IMR-90 (cell line): Measurements from ENCODE around the gene CDH1. TPM values are rescaled to one million over a fixed set of nuclear protein-coding genes. Genes with fewer than 3 reads are reported as not detected.
A peak's percentile ranks its signal among the peaks of the same experiment; 100 is the strongest.

Experiments
- ATAC-seq: fragments of 200-7000 bp; cut with Tn5 transposase; 2 replicates; pipeline ENCODE4 v1.9.1; 2020; ENCODE audit warnings: low read depth, mild to moderate bottlenecking, moderate library complexity
- BruUV-seq: library from RNA; stranded (reverse); fragments of 400-500 nt; replicated peaks from 2 replicates; lab custom pipeline; 2021; lab: Mats Ljungman, UMichigan
- CTCF ChIA-PET: fragments of 300-600 bp; formaldehyde crosslinking; extraction: SDS; loops from one replicate; lab custom pipeline; 2021; ENCODE audit warnings: antibody characterized with exemption; lab: Yijun Ruan, JAX
- POLR2A ChIA-PET: fragments of 300-600 bp; sonication (Branson Sonifier 250); formaldehyde crosslinking; loops from one replicate; lab custom pipeline; 2022; ENCODE audit warnings: antibody characterized with exemption; ENCODE audit not compliant: unreplicated experiment; lab: Charles Lee
- DNase-seq: peaks from one replicate; pipeline ENCODE4 v3.0.0; 2013
- H2AFZ ChIP-seq: replicated peaks from 2 replicates; pipeline ENCODE3; 2013; ENCODE audit warnings: low read length, mild to moderate bottlenecking; ENCODE audit not compliant: poor library complexity
- H2AK5ac ChIP-seq: 2 replicates; pipeline ENCODE4 v1.6.1; 2013; ENCODE audit warnings: low read depth, low read length, inconsistent platforms
- H2AK9ac ChIP-seq: replicated peaks from 2 replicates; pipeline ENCODE3; 2013; ENCODE audit warnings: mild to moderate bottlenecking, low read depth, low read length, moderate library complexity; ENCODE audit not compliant: poor library complexity
- H2BK120ac ChIP-seq: 2 replicates; pipeline ENCODE4 v1.6.1; 2013; ENCODE audit warnings: low read depth, low read length, inconsistent platforms
- H2BK15ac ChIP-seq: 3 replicates; pipeline ENCODE4 v1.6.1; 2013; ENCODE audit warnings: low read depth, low read length, inconsistent platforms
- H2BK20ac ChIP-seq: 2 replicates; pipeline ENCODE4 v1.6.1; 2013; ENCODE audit warnings: low read depth, mild to moderate bottlenecking, inconsistent platforms, low read length, moderate library complexity
- H2BK5ac ChIP-seq: 2 replicates; pipeline ENCODE4 v1.6.1; 2013; ENCODE audit warnings: mild to moderate bottlenecking, low read depth, low read length, inconsistent platforms; ENCODE audit not compliant: poor library complexity, severe bottlenecking
- H3K14ac ChIP-seq: replicated peaks from 2 replicates; pipeline ENCODE4 v1.6.1; 2013; ENCODE audit warnings: low read depth, low read length, inconsistent platforms
- H3K18ac ChIP-seq: 2 replicates; pipeline ENCODE4 v1.6.1; 2013; ENCODE audit warnings: low read depth, low read length, control low read depth
- H3K23ac ChIP-seq: 2 replicates; pipeline ENCODE4 v1.6.1; 2013; ENCODE audit warnings: low read depth, low read length, inconsistent platforms
- H3K27ac ChIP-seq: 2 replicates; pipeline ENCODE4 v1.5.1; 2013; ENCODE audit warnings: mild to moderate bottlenecking, control low read depth, low read length; ENCODE audit not compliant: insufficient read depth
- H3K27me3 ChIP-seq: 2 replicates; pipeline ENCODE4 v1.6.1; 2013; ENCODE audit warnings: low read length; ENCODE audit not compliant: control insufficient read depth, insufficient read depth
- H3K36me3 ChIP-seq: 2 replicates; pipeline ENCODE4 v1.6.1; 2013; ENCODE audit warnings: low read length, mixed read lengths; ENCODE audit not compliant: control insufficient read depth, insufficient read depth
- H3K4ac ChIP-seq: 2 replicates; pipeline ENCODE4 v1.6.1; 2013; ENCODE audit warnings: low read depth, low read length, inconsistent platforms
- H3K4me1 ChIP-seq: 2 replicates; pipeline ENCODE4 v1.6.1; 2013; ENCODE audit warnings: low read length, mixed read lengths; ENCODE audit not compliant: control insufficient read depth, insufficient read depth
- H3K4me2 ChIP-seq: 2 replicates; pipeline ENCODE4 v1.6.1; 2013; ENCODE audit warnings: low read depth, mild to moderate bottlenecking, control low read depth, low read length, moderate library complexity
- H3K4me3 ChIP-seq: 2 replicates; pipeline ENCODE4 v1.5.1; 2013; ENCODE audit warnings: low read depth, mild to moderate bottlenecking, control low read depth, low read length, moderate library complexity; ENCODE audit not compliant: insufficient read depth
- H3K56ac ChIP-seq: 2 replicates; pipeline ENCODE4 v1.6.1; 2013; ENCODE audit warnings: low read length, inconsistent platforms; ENCODE audit not compliant: insufficient read depth; ENCODE audit errors: extremely low read depth
- H3K79me1 ChIP-seq, 2 experiments: 2 replicates each; pipeline ENCODE4 v1.6.1; 2013; ENCODE audit warnings: low read length in 2 of 2, inconsistent platforms in 1 of 2, low read depth in 1 of 2
- H3K9ac ChIP-seq: 2 replicates; pipeline ENCODE4 v1.6.1; 2013; ENCODE audit warnings: low read depth, low read length, control low read depth
- H3K9me1 ChIP-seq: 2 replicates; pipeline ENCODE4 v1.6.1; 2013; ENCODE audit warnings: low read length, inconsistent platforms; ENCODE audit not compliant: insufficient read depth
- H3K9me3 ChIP-seq: 2 replicates; pipeline ENCODE4 v1.6.1; 2013; ENCODE audit warnings: low read length; ENCODE audit not compliant: control insufficient read depth, insufficient read depth
- H4K20me1 ChIP-seq: 2 replicates; pipeline ENCODE4 v1.6.1; 2013; ENCODE audit warnings: low read length, inconsistent platforms; ENCODE audit not compliant: insufficient read depth
- H4K5ac ChIP-seq: 2 replicates; pipeline ENCODE4 v1.6.1; 2013; ENCODE audit warnings: mild to moderate bottlenecking, low read depth, low read length, control low read depth
- H4K8ac ChIP-seq, 2 experiments: 2 replicates each; pipeline ENCODE4 v1.6.1; 2013; ENCODE audit warnings: low read depth in 2 of 2, low read length in 2 of 2, control low read depth in 1 of 2, inconsistent platforms in 1 of 2
- H4K91ac ChIP-seq: 2 replicates; pipeline ENCODE4 v1.6.1; 2013; ENCODE audit warnings: low read depth, low read length, inconsistent platforms; ENCODE audit not compliant: insufficient read depth
- CEBPB ChIP-seq: IDR thresholded peaks from 2 replicates; pipeline ENCODE4 v1.6.1; 2012; ENCODE audit warnings: low read depth, low read length, improper control_type of control experiment
- FOS ChIP-seq: fragments of 150-350 bp; IDR thresholded peaks from 2 replicates; pipeline ENCODE4 v1.6.1; 2016; ENCODE audit warnings: low read depth, low read length
- MAFK ChIP-seq: IDR thresholded peaks from 2 replicates; pipeline ENCODE4 v1.6.1; 2012; ENCODE audit warnings: low read depth, low read length, improper control_type of control experiment
- MXI1 ChIP-seq: IDR thresholded peaks from 2 replicates; pipeline ENCODE4 v1.6.1; 2012; ENCODE audit warnings: low read depth, mild to moderate bottlenecking, low read length, moderate library complexity, borderline replicate concordance
- NFE2L2 ChIP-seq: fragments of 150-350 bp; IDR thresholded peaks from 2 replicates; pipeline ENCODE4 v1.6.1; 2016; ENCODE audit warnings: low read depth, mild to moderate bottlenecking, low read length
- POLR2A ChIP-seq: IDR thresholded peaks from 2 replicates; pipeline ENCODE4 v1.6.1; 2012; ENCODE audit warnings: mild to moderate bottlenecking, low read depth, low read length
- RAD21 ChIP-seq: IDR thresholded peaks from 2 replicates; pipeline ENCODE4 v1.6.1; 2012; ENCODE audit warnings: low read length, improper control_type of control experiment
- RCOR1 ChIP-seq: IDR thresholded peaks from 2 replicates; pipeline ENCODE4 v1.6.1; 2012; ENCODE audit warnings: mild to moderate bottlenecking, low read length, improper control_type of control experiment; ENCODE audit not compliant: insufficient replicate concordance
- WGBS, 2 experiments: methylation state at CpG; one replicate each; pipeline versions ENCODE4 v1.1.5 to v1.1.7; 2013; ENCODE audit warnings: missing lambda C conversion rate in 2 of 2; ENCODE audit not compliant: insufficient read length in 1 of 2; ENCODE audit errors: extremely low coverage in 2 of 2; 5-methylcytosine and 5-hydroxymethylcytosine counted together
- dilution Hi-C: fragments of 300-500 bp; cut with HindIII; formaldehyde crosslinking; loops from one replicate; pipeline ENCODE4 v1.14.3; 2018; ENCODE audit warnings: low sequenced_read_pairs; ENCODE audit not compliant: unreplicated experiment
- in situ Hi-C: fragments of 300-500 bp; cut with MboI; formaldehyde crosslinking; loops from 3 replicates; pipeline ENCODE4 v1.14.3; 2019; ENCODE audit warnings: low sequenced_read_pairs, inconsistent platforms, mixed read lengths
- intact Hi-C: fragments of 100-400 bp; cut with micrococcal nuclease; formaldehyde crosslinking; loops from 2 replicates; pipeline ENCODE4 v1.10.0; 2022
- polyA plus RNA-seq, 3 experiments: library from polyadenylated mRNA; depleted of rRNA; stranded (reverse); fragments of >200 nt; gene quantifications; 2 replicates each; pipeline ENCODE4 v1.2.3, GENCODE V29; 2012; ENCODE audit warnings: low replicate concordance in 1 of 3
- total RNA-seq: library from RNA; depleted of rRNA; stranded (reverse); fragments of >200 nt; gene quantifications from 2 replicates; pipeline ENCODE4 v1.2.3, GENCODE V29; 2012
- TF ChIP-seq, protein P1 (sequence below): conservative IDR thresholded peaks from 2 replicates; pipeline ENCODE4 v1.5.1; 2012; ENCODE audit warnings: mild to moderate bottlenecking, low read depth, low read length, improper control_type of control experiment
- TF ChIP-seq, protein P2 (sequence below): fragments of 150-350 bp; IDR thresholded peaks from 2 replicates; pipeline ENCODE4 v1.6.1; 2016; ENCODE audit warnings: low read depth, mild to moderate bottlenecking, low read length, moderate library complexity, borderline replicate concordance

CDH1 gene
- total and polyA plus RNA-seq, 2 of the 4 experiments (the other 2 are of a cell fraction): under 0.01 TPM; not detected in 1

DNA sequence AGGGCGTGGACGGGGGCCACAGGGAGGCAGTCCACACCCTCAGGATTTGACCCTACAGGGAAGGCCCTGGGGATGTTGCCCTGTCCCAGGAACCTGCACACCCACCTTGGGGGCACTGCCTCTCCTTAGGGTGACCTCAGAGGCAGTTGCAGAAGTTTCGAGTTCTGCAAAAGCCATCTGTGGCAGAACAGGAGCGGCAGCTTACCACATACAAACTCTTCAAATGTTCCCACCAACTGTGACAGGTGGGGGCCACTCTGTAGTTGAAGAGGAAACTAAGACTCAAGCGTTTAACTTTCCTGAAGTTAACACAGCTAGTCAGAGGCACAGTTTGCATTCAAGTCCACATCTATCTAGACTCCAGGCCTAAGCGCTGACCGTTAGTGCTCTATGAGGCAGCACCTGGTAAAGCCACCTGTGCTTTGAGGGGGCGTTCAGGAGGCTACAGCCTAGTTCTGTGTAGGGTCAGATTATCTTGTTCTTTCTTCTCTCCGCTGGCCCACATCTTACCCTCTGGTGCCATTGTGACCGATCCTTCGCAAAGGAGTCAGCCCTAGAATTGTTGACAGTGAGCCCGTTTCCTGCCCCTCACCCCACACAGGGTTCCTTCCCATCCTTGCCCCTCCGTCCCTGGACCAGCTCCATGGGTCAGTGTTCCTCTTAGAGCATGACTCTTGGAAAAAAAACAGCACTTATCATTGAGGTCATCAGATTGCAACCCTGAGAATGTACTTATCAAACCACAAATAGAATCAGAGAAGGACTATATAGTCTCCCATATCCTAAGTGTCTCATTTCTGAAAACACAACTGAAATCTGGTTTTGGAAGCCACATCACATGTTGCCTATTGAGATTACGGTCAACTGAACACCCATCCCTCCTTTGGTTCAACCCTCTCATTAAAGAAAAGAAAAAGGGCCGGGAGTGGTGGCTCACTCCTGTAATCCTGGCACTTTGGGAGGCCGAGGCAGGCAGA lies 45.4 kb downstream of the CDH1 start:
- Histone ChIP-seq H2AK5ac (no peak overlapping the region), H2BK15ac (no peak overlapping the region), H3K4me3 (no peak overlapping the region), H3K9me3 (no peaks in the 10 kb centered on the region), H2BK5ac (no peak overlapping the region), H3K14ac (no peak overlapping the region), H2AFZ (no peak overlapping the region), H3K9ac (no peak overlapping the region), H4K5ac (no peak overlapping the region), H3K4ac (no peak overlapping the region), H4K8ac (no peak overlapping the region), H3K18ac (no peak overlapping the region), H2AK9ac (peak overlapping the region; percentile 35), H3K27me3 (peaks cover 40% of the 10 kb centered on the region), H3K27ac (no peak overlapping the region), H4K91ac (no peak overlapping the region), H3K9me1 (no peaks in the 10 kb centered on the region), H3K4me2 (no peak overlapping the region), H3K23ac (no peak overlapping the region), H3K4me1 (no peaks in the 10 kb centered on the region), H2BK20ac (no peak overlapping the region), H4K20me1 (no peaks in the 10 kb centered on the region), H3K79me1 (no peaks in the 10 kb centered on the region), H2BK120ac (no peak overlapping the region), H3K36me3 (no peaks in the 10 kb centered on the region), H3K56ac (no peak overlapping the region)
- TF ChIP-seq, protein P1, sequence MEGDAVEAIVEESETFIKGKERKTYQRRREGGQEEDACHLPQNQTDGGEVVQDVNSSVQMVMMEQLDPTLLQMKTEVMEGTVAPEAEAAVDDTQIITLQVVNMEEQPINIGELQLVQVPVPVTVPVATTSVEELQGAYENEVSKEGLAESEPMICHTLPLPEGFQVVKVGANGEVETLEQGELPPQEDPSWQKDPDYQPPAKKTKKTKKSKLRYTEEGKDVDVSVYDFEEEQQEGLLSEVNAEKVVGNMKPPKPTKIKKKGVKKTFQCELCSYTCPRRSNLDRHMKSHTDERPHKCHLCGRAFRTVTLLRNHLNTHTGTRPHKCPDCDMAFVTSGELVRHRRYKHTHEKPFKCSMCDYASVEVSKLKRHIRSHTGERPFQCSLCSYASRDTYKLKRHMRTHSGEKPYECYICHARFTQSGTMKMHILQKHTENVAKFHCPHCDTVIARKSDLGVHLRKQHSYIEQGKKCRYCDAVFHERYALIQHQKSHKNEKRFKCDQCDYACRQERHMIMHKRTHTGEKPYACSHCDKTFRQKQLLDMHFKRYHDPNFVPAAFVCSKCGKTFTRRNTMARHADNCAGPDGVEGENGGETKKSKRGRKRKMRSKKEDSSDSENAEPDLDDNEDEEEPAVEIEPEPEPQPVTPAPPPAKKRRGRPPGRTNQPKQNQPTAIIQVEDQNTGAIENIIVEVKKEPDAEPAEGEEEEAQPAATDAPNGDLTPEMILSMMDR: no peak
- TF ChIP-seq CEBPB (no peak), MAFK (no peak), MXI1 (no peak), FOS (no peak), RCOR1 (no peak), RAD21 (no peak), POLR2A (no peak), NFE2L2 (no peak)
- TF ChIP-seq, protein P2, sequence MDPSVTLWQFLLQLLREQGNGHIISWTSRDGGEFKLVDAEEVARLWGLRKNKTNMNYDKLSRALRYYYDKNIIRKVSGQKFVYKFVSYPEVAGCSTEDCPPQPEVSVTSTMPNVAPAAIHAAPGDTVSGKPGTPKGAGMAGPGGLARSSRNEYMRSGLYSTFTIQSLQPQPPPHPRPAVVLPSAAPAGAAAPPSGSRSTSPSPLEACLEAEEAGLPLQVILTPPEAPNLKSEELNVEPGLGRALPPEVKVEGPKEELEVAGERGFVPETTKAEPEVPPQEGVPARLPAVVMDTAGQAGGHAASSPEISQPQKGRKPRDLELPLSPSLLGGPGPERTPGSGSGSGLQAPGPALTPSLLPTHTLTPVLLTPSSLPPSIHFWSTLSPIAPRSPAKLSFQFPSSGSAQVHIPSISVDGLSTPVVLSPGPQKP: no peak
- in situ Hi-C loops (no loop called here), intact Hi-C loops (no loop called here), dilution Hi-C loops (no loop called here)
- no TSS peak for BruUV-seq
- DNase-seq (no peak), ATAC-seq (no peak)
- 69% methylated on average over 6 of the region's 16 CpGs; no CpG with 5 or more reads in 1 of the 2 experiments for WGBS, 2 experiments
- CTCF ChIA-PET: no interaction called here
- POLR2A ChIA-PET: no interaction called here
